ENCODE results near the gene PPP1R7. TPM values are rescaled to one million over a fixed set of nuclear protein-coding genes. Genes with fewer than 3 reads are reported as not detected.
A peak's percentile ranks its signal among the peaks of the same experiment; 100 is the strongest.

PPP1R7 gene
- total RNA-seq, 1 donor from 2014 or later, result 60.7 TPM

DNA sequence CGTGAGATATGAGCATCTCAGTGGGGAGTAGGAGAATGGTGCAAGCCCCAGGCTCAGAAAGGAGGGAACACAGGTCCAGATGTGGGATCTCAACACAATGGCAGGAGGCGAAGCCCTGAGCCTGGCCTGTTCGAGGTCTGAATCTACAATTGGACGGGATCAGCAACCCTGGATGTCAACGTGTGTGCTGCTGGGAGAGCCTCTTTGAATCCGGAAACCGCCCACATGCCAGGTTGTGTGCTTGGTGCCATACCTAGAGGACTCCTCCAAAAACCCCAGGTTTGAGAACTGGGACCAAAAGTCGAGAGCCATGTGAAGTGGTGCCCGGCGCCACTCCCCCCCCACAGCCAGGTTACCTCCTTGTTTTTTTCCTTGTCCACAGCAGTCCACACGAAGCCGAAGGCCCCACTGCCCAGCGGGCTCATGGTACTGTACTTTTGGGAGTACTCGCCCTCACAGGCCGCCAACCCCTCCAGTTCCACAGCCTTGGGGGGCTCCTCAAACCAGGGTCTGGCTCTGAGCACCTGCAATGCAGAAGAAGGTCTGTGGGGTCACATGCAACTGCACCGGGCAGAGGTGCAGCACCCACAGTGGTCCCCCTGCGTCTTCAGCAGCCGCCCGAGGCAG, 27.8 kb upstream of the PPP1R7 start:
- no peaks in the 10 kb centered on the region for H3K27me3 ChIP-seq
- intact Hi-C loops (cut with DNase I), result no loop called here
- ATAC-seq, result no peak
- H3K36me3 ChIP-seq, result no peaks in the 10 kb centered on the region
- no peaks in the 10 kb centered on the region for H3K4me1 ChIP-seq
- H3K27ac ChIP-seq, result no peak overlapping the region
- TF ChIP-seq, protein P1, sequence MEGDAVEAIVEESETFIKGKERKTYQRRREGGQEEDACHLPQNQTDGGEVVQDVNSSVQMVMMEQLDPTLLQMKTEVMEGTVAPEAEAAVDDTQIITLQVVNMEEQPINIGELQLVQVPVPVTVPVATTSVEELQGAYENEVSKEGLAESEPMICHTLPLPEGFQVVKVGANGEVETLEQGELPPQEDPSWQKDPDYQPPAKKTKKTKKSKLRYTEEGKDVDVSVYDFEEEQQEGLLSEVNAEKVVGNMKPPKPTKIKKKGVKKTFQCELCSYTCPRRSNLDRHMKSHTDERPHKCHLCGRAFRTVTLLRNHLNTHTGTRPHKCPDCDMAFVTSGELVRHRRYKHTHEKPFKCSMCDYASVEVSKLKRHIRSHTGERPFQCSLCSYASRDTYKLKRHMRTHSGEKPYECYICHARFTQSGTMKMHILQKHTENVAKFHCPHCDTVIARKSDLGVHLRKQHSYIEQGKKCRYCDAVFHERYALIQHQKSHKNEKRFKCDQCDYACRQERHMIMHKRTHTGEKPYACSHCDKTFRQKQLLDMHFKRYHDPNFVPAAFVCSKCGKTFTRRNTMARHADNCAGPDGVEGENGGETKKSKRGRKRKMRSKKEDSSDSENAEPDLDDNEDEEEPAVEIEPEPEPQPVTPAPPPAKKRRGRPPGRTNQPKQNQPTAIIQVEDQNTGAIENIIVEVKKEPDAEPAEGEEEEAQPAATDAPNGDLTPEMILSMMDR (IDR thresholded peaks at IDR 0.05), result no peak
- peak; percentile 49 for DNase-seq
- H3K4me3 ChIP-seq, result no peak overlapping the region
- H3K9me3 ChIP-seq, result no peaks in the 10 kb centered on the region

DNA sequence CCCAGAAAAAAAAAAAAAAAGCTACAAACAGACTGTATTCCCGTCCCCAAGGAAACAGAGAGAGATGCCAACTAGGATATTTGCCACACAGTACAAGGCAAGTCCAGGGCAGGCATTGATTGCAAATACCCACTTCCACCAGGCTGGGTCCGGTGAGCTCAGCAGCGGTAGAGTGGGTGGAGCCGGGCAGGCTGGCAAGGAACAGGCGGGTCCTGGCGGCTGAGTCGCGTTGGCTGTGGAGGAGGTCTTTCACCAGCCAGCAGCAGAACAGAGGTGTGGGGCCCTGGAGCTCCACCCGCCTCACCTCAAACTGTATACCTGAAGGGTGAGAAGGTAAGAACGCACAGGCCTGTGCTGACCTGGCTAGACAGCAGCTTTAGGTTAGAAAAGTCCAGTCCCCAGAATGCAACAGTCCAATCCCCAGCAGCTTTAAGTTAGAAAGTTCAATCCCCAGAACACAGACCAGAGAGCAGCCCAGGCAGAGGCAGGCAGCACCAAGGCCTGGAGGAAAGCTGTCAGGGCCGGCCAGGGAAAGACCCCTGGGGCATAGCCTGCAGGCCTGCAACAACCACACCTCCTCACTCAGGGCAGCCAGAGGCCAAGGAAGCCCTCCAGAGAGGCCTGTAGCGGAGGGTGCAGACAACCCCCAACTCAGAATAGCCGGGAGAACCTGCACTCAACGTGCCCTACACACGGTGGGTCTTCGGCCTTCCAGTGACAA, 26.3 kb upstream of the PPP1R7 start:
- ATAC-seq, result peak; percentile 24
- no peak overlapping the region for H3K4me3 ChIP-seq
- TF ChIP-seq, protein P1 (IDR thresholded peaks at IDR 0.05), result no peak

DNA sequence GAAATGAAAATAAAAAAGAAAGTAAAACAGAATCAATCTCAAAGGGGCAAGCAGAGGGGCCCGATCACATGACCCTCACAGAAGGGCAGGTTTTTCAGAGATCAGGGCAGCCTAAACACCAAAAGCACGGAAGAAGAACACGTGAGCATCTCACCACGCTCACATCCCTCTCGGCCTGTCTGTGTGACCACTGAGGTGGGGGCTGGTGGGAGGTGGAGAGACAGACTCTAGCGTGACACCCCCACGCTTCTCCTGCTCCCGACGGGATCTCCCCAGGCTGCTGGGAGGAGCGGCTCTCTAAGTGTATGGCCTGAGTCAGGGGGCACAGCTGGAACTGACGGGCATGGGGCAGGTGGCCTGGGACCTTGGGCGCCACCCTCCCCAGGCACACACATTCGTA, 24.6 kb upstream of the PPP1R7 start:
- intact Hi-C loops (cut with DNase I), result no loop called here
- H3K27ac ChIP-seq, result no peak overlapping the region
- TF ChIP-seq, protein P1 (IDR thresholded peaks at IDR 0.05), result no peak
- H3K27me3 ChIP-seq, result no peaks in the 10 kb centered on the region
- no peak overlapping the region for H3K4me3 ChIP-seq
- H3K9me3 ChIP-seq, result no peaks in the 10 kb centered on the region
- no peak for ATAC-seq
- peak; percentile 58 for DNase-seq
- H3K36me3 ChIP-seq, result no peaks in the 10 kb centered on the region
- no peaks in the 10 kb centered on the region for H3K4me1 ChIP-seq

More for the DNA sequence above, 26.3 kb upstream of the PPP1R7 start:
- intact Hi-C loops (cut with DNase I), result no loop called here
- H3K36me3 ChIP-seq, result no peaks in the 10 kb centered on the region
- no peaks in the 10 kb centered on the region for H3K4me1 ChIP-seq
- no peaks in the 10 kb centered on the region for H3K9me3 ChIP-seq
- peak; percentile 59 for DNase-seq
- no peak overlapping the region for H3K27ac ChIP-seq
- H3K27me3 ChIP-seq, result no peaks in the 10 kb centered on the region

DNA sequence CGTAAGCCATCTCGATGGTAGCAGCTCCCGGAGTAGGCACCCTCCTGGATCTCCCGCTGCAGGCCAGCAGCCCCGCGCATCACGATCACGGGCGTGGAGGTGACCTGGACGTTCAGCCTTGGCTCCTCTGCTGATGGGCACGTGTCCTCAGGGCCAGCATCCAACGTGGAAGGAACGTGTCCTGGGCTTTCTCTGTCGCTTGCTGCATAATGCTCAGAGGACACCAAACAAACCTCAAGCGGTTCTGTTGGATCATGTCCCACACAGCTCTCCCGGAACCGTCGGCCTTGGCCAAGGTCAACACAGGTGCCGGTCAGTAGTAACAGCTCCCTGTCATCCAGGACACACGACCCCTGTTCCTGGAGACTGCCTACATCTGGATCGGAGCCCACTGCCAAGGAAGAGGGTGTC, 24.1 kb upstream of the PPP1R7 start:
- TF ChIP-seq, protein P1 (IDR thresholded peaks at IDR 0.05), result no peak
- DNase-seq (peak; percentile 60), ATAC-seq (no peak)
- Histone ChIP-seq H3K4me1 (no peaks in the 10 kb centered on the region), H3K27ac (no peak overlapping the region), H3K4me3 (no peak overlapping the region), H3K36me3 (no peaks in the 10 kb centered on the region), H3K9me3 (no peaks in the 10 kb centered on the region), H3K27me3 (no peaks in the 10 kb centered on the region)
- intact Hi-C loops (cut with DNase I), result no loop called here

DNA sequence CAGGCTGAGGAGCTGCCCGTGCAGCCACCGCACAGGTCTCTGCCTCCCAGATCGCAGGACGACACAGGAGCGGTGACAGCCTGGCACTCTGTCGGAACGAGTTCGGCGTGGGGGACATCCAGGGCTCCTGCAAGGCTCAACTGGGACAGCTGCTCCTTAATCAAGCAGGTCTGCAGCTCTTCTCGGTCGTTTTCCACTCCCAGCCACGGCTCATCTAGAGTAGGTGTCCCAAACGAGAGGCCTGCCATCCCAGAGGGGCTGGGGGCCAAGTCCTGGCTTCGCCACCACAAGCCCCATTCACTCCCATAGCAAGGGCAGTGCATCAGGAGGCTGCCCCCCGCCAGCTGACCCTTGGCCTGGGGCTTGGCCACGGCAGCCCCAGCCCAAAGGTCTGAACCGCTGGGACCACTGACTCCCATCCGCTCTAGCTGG, 23.5 kb upstream of the PPP1R7 start:
- ATAC-seq (no peak), DNase-seq (peak; percentile 57)
- intact Hi-C loops (cut with DNase I), result no loop called here
- Histone ChIP-seq H3K9me3 (no peaks in the 10 kb centered on the region), H3K27me3 (no peaks in the 10 kb centered on the region), H3K4me1 (no peaks in the 10 kb centered on the region), H3K27ac (no peak overlapping the region), H3K4me3 (no peak overlapping the region), H3K36me3 (no peaks in the 10 kb centered on the region)
- TF ChIP-seq, protein P1 (IDR thresholded peaks at IDR 0.05), result no peak

All from upper lobe of right lung (tissue), 1 donor.